Lung (tissue), 12 donors: ENCODE measurements around the gene ENDOV. TPM values are rescaled to one million over a fixed set of nuclear protein-coding genes. Genes with fewer than 3 reads are reported as not detected.

Experiments
- ATAC-seq: fragments of 200-7000 bp; cut with Tn5 transposase; one replicate; pipeline ENCODE4 v1.9.1; 2020; ENCODE audit warnings: moderate number of reproducible peaks; ENCODE audit not compliant: insufficient read depth, low FRiP score
- DNase-seq, 3 donors: peaks; one replicate each; pipeline ENCODE4 v3.0.0-alpha.2; 2013 to 2017
- H3K27ac ChIP-seq, 2 donors: one replicate each; pipeline ENCODE4 v1.5.1; 2013; ENCODE audit warnings: mild to moderate bottlenecking in 2 of 2, moderate library complexity in 2 of 2, control low read depth in 1 of 2, inconsistent platforms in 1 of 2, low read depth in 1 of 2, low read length in 1 of 2
- H3K27me3 ChIP-seq, 3 donors: one replicate each; pipeline ENCODE4 v1.5.1; 2013; ENCODE audit warnings: low read length in 2 of 3; ENCODE audit not compliant: control insufficient read depth in 3 of 3, insufficient read depth in 3 of 3
- H3K36me3 ChIP-seq, 4 donors: one replicate each; pipeline ENCODE4 v1.5.1; 2013; ENCODE audit warnings: low read length in 4 of 4, mild to moderate bottlenecking in 1 of 4, moderate library complexity in 1 of 4; ENCODE audit not compliant: control insufficient read depth in 4 of 4, insufficient read depth in 4 of 4
- H3K4me1 ChIP-seq, 5 donors: one replicate each; pipeline ENCODE4 v1.5.1; 2013; ENCODE audit warnings: low read length in 5 of 5, mild to moderate bottlenecking in 2 of 5, moderate library complexity in 1 of 5; ENCODE audit not compliant: control insufficient read depth in 5 of 5, insufficient read depth in 5 of 5
- H3K4me3 ChIP-seq: one replicate; pipeline ENCODE4 v1.5.1; 2013; ENCODE audit warnings: mild to moderate bottlenecking, control low read depth, moderate library complexity
- H3K9ac ChIP-seq, 2 donors: one replicate each; pipeline ENCODE4 v1.5.1; 2013; ENCODE audit warnings: low read length in 2 of 2, control low read depth in 1 of 2; ENCODE audit not compliant: insufficient read depth in 1 of 2
- H3K9me3 ChIP-seq, 4 donors: one replicate each; pipeline ENCODE4 v1.5.1; 2013; ENCODE audit warnings: low read length in 3 of 4, mild to moderate bottlenecking in 1 of 4, moderate library complexity in 1 of 4; ENCODE audit not compliant: control insufficient read depth in 4 of 4, insufficient read depth in 3 of 4
- CTCF ChIP-seq: IDR thresholded peaks from 2 replicates; pipeline ENCODE4 v1.5.1; 2012; ENCODE audit warnings: mild to moderate bottlenecking; ENCODE audit errors: control extremely low read depth, extremely low read depth
- WGBS, 2 donors: extraction: QIAGEN DNeasy Blood & Tissue Kit; methylation state at CpG; one replicate each; pipeline ENCODE4 v1.1.7; 2013; 5-methylcytosine and 5-hydroxymethylcytosine counted together
- polyA plus RNA-seq, 2 donors: library from polyadenylated mRNA; stranded (reverse); fragments of 200-250 nt; gene quantifications; one replicate each; pipeline ENCODE4 v1.2.1, GENCODE V29; 2013
- total RNA-seq, 2 donors: library from RNA; depleted of rRNA in 1 of 2; stranded (reverse); fragments of >200 nt in 1 of 2; gene quantifications; one replicate each; pipeline ENCODE4 v1.2.1, GENCODE V29; 2014 to 2021
- donor health status: control.
- donor health status: control.
- donor health status: Bipolar disorder and iron deficiency.
- donor health status: healthy.
- donor health status: DM: yes; HTN: yes; CAD: no.

ENDOV gene
- total and polyA plus RNA-seq, 4 donors = 11.8 to 28.8 (median 22.4) TPM

- 78 to 85% methylated on average over 11 of the region's 11 CpGs for WGBS, 2 donors
- Histone ChIP-seq H3K9ac (no peak overlapping the region), H3K36me3 (no peaks in the 10 kb centered on the region), H3K9me3 (peaks cover 0 to 7% (median 0%) of the 10 kb centered on the region in 4 donors), H3K27ac (no peak overlapping the region), H3K4me3 (no peak overlapping the region), H3K4me1 (peaks cover 0 to 3% (median 0%) of the 10 kb centered on the region in 5 donors), H3K27me3 (peaks cover 0 to 79% (median 48%) of the 10 kb centered on the region in 3 donors)
- no peak for ATAC-seq
- no peak for TF ChIP-seq CTCF
- no peak for DNase-seq
Measured at GRCh38 chr17:80469667-80470066, 54.7 kb downstream of the ENDOV start.

GRCh38 chr17:80470603-80471002, 55.6 kb downstream of the ENDOV start:
- no peak for TF ChIP-seq CTCF
- Histone ChIP-seq H3K27me3 (peaks cover 0 to 84% (median 56%) of the 10 kb centered on the region in 3 donors), H3K9ac (no peak overlapping the region), H3K9me3 (peaks cover 0 to 7% (median 0%) of the 10 kb centered on the region in 4 donors), H3K36me3 (no peaks in the 10 kb centered on the region), H3K27ac (no peak overlapping the region), H3K4me1 (peaks cover 0 to 9% (median 5%) of the 10 kb centered on the region in 5 donors), H3K4me3 (no peak overlapping the region)
- DNase-seq = no peak
- 80 to 82% methylated on average over 17 to 21 of the region's 21 CpGs for WGBS, 2 donors
- no peak for ATAC-seq

GRCh38 chr17:80471922-80472321, 57.0 kb downstream of the ENDOV start:
- H3K4me1 ChIP-seq = peaks cover 0 to 14% (median 6%) of the 10 kb centered on the region in 5 donors
- no peak overlapping the region for H3K27ac ChIP-seq
- no peak for DNase-seq
- H3K27me3 ChIP-seq = peaks cover 0 to 84% (median 56%) of the 10 kb centered on the region in 3 donors
- H3K36me3 ChIP-seq = no peaks in the 10 kb centered on the region
- 75% methylated on average over 8 of the region's 8 CpGs for WGBS, 2 donors
- ATAC-seq = no peak
- H3K9me3 ChIP-seq = peaks cover 0 to 10% (median 0%) of the 10 kb centered on the region in 4 donors
- H3K9ac ChIP-seq = no peak overlapping the region
- no peak for TF ChIP-seq CTCF
- H3K4me3 ChIP-seq = no peak overlapping the region

- H3K27me3 ChIP-seq = peaks cover 6 to 77% (median 47%) of the 10 kb centered on the region in 3 donors
- DNase-seq = no peak
- H3K9ac ChIP-seq = no peak overlapping the region
- 85 to 88% methylated on average over 12 of the region's 12 CpGs for WGBS, 2 donors
- H3K4me1 ChIP-seq = peaks cover 0 to 20% (median 6%) of the 10 kb centered on the region in 5 donors
- H3K27ac ChIP-seq = no peak overlapping the region
- no peak overlapping the region for H3K4me3 ChIP-seq
- no peaks in the 10 kb centered on the region for H3K36me3 ChIP-seq
- no peak for ATAC-seq
- TF ChIP-seq CTCF = no peak
- peaks cover 0 to 9% (median 0%) of the 10 kb centered on the region in 4 donors for H3K9me3 ChIP-seq
Measured at GRCh38 chr17:80472996-80473395, 58.0 kb downstream of the ENDOV start.
